Duodenal mucosa (tissue), 2 donors: ENCODE measurements around the gene SEC23IP.
"Not testable (repeated sequence)": the region's sequence is repeated elsewhere in the genome, so short reads cannot be mapped to it uniquely, and the experiment has no call there.

ENCODE experiments used
- H3K27ac ChIP-seq: one replicate; pipeline ENCODE4 v1.7.0; 2013; ENCODE audit warnings: low read depth, low read length
- H3K27me3 ChIP-seq, 2 donors: one replicate each; pipeline ENCODE4 v1.7.0; 2013; ENCODE audit warnings: low read length in 2 of 2, control low read depth in 1 of 2; ENCODE audit not compliant: insufficient read depth in 2 of 2, control insufficient read depth in 1 of 2
- H3K36me3 ChIP-seq, 2 donors: one replicate each; pipeline ENCODE4 v1.7.0; 2013; ENCODE audit warnings: low read length in 2 of 2, control low read depth in 1 of 2; ENCODE audit not compliant: insufficient read depth in 2 of 2, control insufficient read depth in 1 of 2
- H3K4me1 ChIP-seq, 2 donors: one replicate each; pipeline ENCODE4 v1.7.0; 2013; ENCODE audit warnings: low read length in 2 of 2, control low read depth in 1 of 2; ENCODE audit not compliant: insufficient read depth in 2 of 2, control insufficient read depth in 1 of 2
- H3K4me3 ChIP-seq, 2 donors: one replicate each; pipeline ENCODE4 v1.7.0; 2013; ENCODE audit warnings: low read length in 2 of 2, low read depth in 1 of 2
- H3K9ac ChIP-seq, 2 donors: one replicate each; pipeline ENCODE4 v1.7.0; 2013; ENCODE audit warnings: low read length in 2 of 2, low read depth in 1 of 2
- H3K9me3 ChIP-seq, 2 donors: one replicate each; pipeline ENCODE4 v1.7.0; 2013; ENCODE audit warnings: low read length in 2 of 2, control low read depth in 1 of 2; ENCODE audit not compliant: control insufficient read depth in 1 of 2

SEC23IP gene

GRCh38 chr10:119878524-119878923 is 14.0 kb upstream of the SEC23IP start:
- H3K9me3 ChIP-seq: no peaks in the 10 kb centered on the region
- H3K9ac ChIP-seq: no peak overlapping the region
- H3K4me1 ChIP-seq: peaks cover 4 to 6% of the 10 kb centered on the region in 2 donors
- H3K36me3 ChIP-seq: no peaks in the 10 kb centered on the region
- H3K27me3 ChIP-seq: no peaks in the 10 kb centered on the region
- H3K4me3 ChIP-seq: no peak overlapping the region
- no peak overlapping the region for H3K27ac ChIP-seq

GRCh38 chr10:119883901-119884611 is 8.5 kb upstream of the SEC23IP start:
- not testable (repeated sequence) for H3K36me3 ChIP-seq, H3K4me3 ChIP-seq, H3K9me3 ChIP-seq, H3K27ac ChIP-seq, H3K27me3 ChIP-seq, H3K4me1 ChIP-seq, H3K9ac ChIP-seq

GRCh38 chr10:119886070-119886469 is 6.5 kb upstream of the SEC23IP start:
- H3K4me1 ChIP-seq, H3K4me3 ChIP-seq, H3K27ac ChIP-seq, H3K27me3 ChIP-seq, H3K9ac ChIP-seq, H3K36me3 ChIP-seq, H3K9me3 ChIP-seq: not testable (repeated sequence)

- H3K36me3 ChIP-seq, H3K9ac ChIP-seq, H3K4me3 ChIP-seq, H3K27me3 ChIP-seq, H3K9me3 ChIP-seq, H3K4me1 ChIP-seq, H3K27ac ChIP-seq: not testable (repeated sequence)
Measured at GRCh38 chr10:119888715-119889114, 3.8 kb upstream of the SEC23IP start.

GRCh38 chr10:119889201-119889600 is 3.3 kb upstream of the SEC23IP start:
- peaks cover 7 to 12% of the 10 kb centered on the region in 2 donors for H3K4me1 ChIP-seq
- H3K27ac ChIP-seq, H3K27me3 ChIP-seq, H3K9ac ChIP-seq, H3K4me3 ChIP-seq, H3K9me3 ChIP-seq, H3K36me3 ChIP-seq: not testable (repeated sequence)

GRCh38 chr10:119890307-119890706 is 2.2 kb upstream of the SEC23IP start:
- H3K27ac ChIP-seq, H3K4me3 ChIP-seq, H3K9ac ChIP-seq, H3K9me3 ChIP-seq, H3K27me3 ChIP-seq, H3K36me3 ChIP-seq: not testable (repeated sequence)
- peaks cover 12 to 18% of the 10 kb centered on the region in 2 donors for H3K4me1 ChIP-seq

- not testable (repeated sequence) for H3K9me3 ChIP-seq, H3K36me3 ChIP-seq, H3K27me3 ChIP-seq
- H3K4me1 ChIP-seq: peaks cover 28 to 34% of the 10 kb centered on the region in 2 donors
- H3K9ac ChIP-seq: peak overlapping the region; percentile 87 to 94
- peak overlapping the region; percentile 6 for H3K27ac ChIP-seq
- peak overlapping the region; percentile 95 to 98 for H3K4me3 ChIP-seq
Measured at GRCh38 chr10:119891849-119892187, 712 bp upstream of the SEC23IP start.

GRCh38 chr10:119893074-119893473 is 544 bp downstream of the SEC23IP start:
- peaks cover 33 to 41% of the 10 kb centered on the region in 2 donors for H3K4me1 ChIP-seq
- H3K36me3 ChIP-seq: no peaks in the 10 kb centered on the region
- H3K9ac ChIP-seq: peak overlapping the region; percentile 87 to 94
- H3K27ac ChIP-seq: peak overlapping the region; percentile 78
- H3K4me3 ChIP-seq: peak overlapping the region; percentile 95 to 98
- no peaks in the 10 kb centered on the region for H3K27me3 ChIP-seq
- H3K9me3 ChIP-seq: no peaks in the 10 kb centered on the region

GRCh38 chr10:119893845-119894427 is 1.4 kb downstream of the SEC23IP start:
- peak overlapping the region; percentile 8 to 98 for H3K4me3 ChIP-seq
- no peaks in the 10 kb centered on the region for H3K27me3 ChIP-seq
- H3K9me3 ChIP-seq: no peaks in the 10 kb centered on the region
- peaks cover 7 to 8% of the 10 kb centered on the region in 2 donors for H3K36me3 ChIP-seq
- H3K4me1 ChIP-seq: peaks cover 33 to 41% of the 10 kb centered on the region in 2 donors
- H3K27ac ChIP-seq: no peak overlapping the region
- no peak overlapping the region for H3K9ac ChIP-seq

GRCh38 chr10:119896061-119896655 is 3.6 kb downstream of the SEC23IP start:
- no peak overlapping the region for H3K9ac ChIP-seq
- H3K9me3 ChIP-seq: no peaks in the 10 kb centered on the region
- no peak overlapping the region for H3K4me3 ChIP-seq
- peaks cover 33 to 41% of the 10 kb centered on the region in 2 donors for H3K4me1 ChIP-seq
- no peaks in the 10 kb centered on the region for H3K27me3 ChIP-seq
- H3K27ac ChIP-seq: no peak overlapping the region
- H3K36me3 ChIP-seq: peaks cover 8 to 15% of the 10 kb centered on the region in 2 donors
